ENCODE data around the gene GNG8. TPM values are rescaled to one million over a fixed set of nuclear protein-coding genes. Genes with fewer than 3 reads are reported as not detected.
A peak's percentile ranks its signal among the peaks of the same experiment; 100 is the strongest.

The GNG8 gene
- total and polyA plus RNA-seq, 9 of the 15 experiments (the other 6 are each of a cell fraction or from before 2014, with no cell fraction given), result 1.3 TPM; not detected in 8

- TF ChIP-seq SAP30 (IDR thresholded peaks at IDR 0.05; ENCODE audit: borderline replicate concordance, insufficient read depth, low read depth, low read length, poor library complexity, severe bottlenecking), result peak; percentile 65
- TF ChIP-seq TCF15 (CRISPR knock-in tag; IDR thresholded peaks at IDR 0.05), result no peak
- peak; percentile 58 to 80; a peak in 2 of 4 replicates for TF ChIP-seq SIN3A (IDR thresholded peaks at IDR 0.05; ENCODE audit: borderline replicate concordance in 2 of 2, control insufficient read depth in 1 of 2, low read depth in 2 of 2, low read length in 2 of 2)
- TF ChIP-seq SREBF1 (IDR thresholded peaks at IDR 0.05; ENCODE audit: borderline replicate concordance, low read depth, low read length), result no peak
- TF ChIP-seq SP2 (IDR thresholded peaks at IDR 0.05; ENCODE audit: extremely low read depth, low read depth, low read length, poor library complexity, severe bottlenecking), result peak; percentile 47
- no peak for TF ChIP-seq FOXO4 (CRISPR knock-in tag; IDR thresholded peaks at IDR 0.05)
- TF ChIP-seq CCNT2 (IDR thresholded peaks at IDR 0.05; ENCODE audit: borderline replicate concordance, extremely low read depth, insufficient read length, low read depth, low read length), result peak; percentile 74
- no peak for TF ChIP-seq THAP12 (CRISPR knock-in tag; IDR thresholded peaks at IDR 0.05)
- peak in 1 of 2 experiments; percentile 74; a peak in 2 of 4 replicates for TF ChIP-seq SRF (CRISPR knock-in tag; IDR thresholded peaks at IDR 0.05)
- TF ChIP-seq BHLHE40 (IDR thresholded peaks at IDR 0.05; ENCODE audit: low read length), result peak; percentile 95
- TF ChIP-seq FOXA3 (CRISPR knock-in tag; conservative IDR thresholded peaks at IDR 0.05 in 1 of 2, IDR thresholded peaks at IDR 0.05 in 1 of 2), result peak in 1 of 2 experiments; percentile 91; a peak in 2 of 4 replicates
- no peak for TF ChIP-seq ZNF23 (CRISPR knock-in tag; IDR thresholded peaks at IDR 0.05)
- peak; percentile 81 for TF ChIP-seq MEF2A (IDR thresholded peaks at IDR 0.05; ENCODE audit: control insufficient read depth, low read depth, low read length)
- peak; percentile 98 for TF ChIP-seq SP1 (CRISPR knock-in tag; IDR thresholded peaks at IDR 0.05)
- TF ChIP-seq ZBTB17 (CRISPR knock-in tag; IDR thresholded peaks at IDR 0.05), result no peak
- no peak for TF ChIP-seq TAF1 (IDR thresholded peaks at IDR 0.05; ENCODE audit: control insufficient read depth, extremely low read depth, insufficient read depth, low read length, severe bottlenecking)
- peak; percentile 95 for TF ChIP-seq HDGF (IDR thresholded peaks at IDR 0.05)
- peak; percentile 94 for TF ChIP-seq USF1 (CRISPR knock-in tag; IDR thresholded peaks at IDR 0.05)
Measured at GRCh38 chr19:46661020-46661731, 25.2 kb upstream of the GNG8 start, which contains the start of gene DACT3 (continued).

Measured in K562 (cell line).